Breast epithelium (tissue), 3 donors: Measurements from ENCODE around the gene CFDP1.

Source experiments
- POLR2AphosphoS5 ChIP-seq, 3 donors: sonication (generic); formaldehyde crosslinking; IDR thresholded peaks; one replicate each; pipeline ENCODE4 v1.6.1; 2017; ENCODE audit warnings: antibody characterized with exemption in 3 of 3
- TF ChIP-seq, protein P1 (sequence below), 3 donors: fragments of 450-650 bp; IDR thresholded peaks; one replicate each; pipeline ENCODE4 v1.5.1; 2016 to 2017; ENCODE audit warnings: antibody characterized with exemption in 3 of 3, mild to moderate bottlenecking in 3 of 3, moderate library complexity in 3 of 3

DNA sequence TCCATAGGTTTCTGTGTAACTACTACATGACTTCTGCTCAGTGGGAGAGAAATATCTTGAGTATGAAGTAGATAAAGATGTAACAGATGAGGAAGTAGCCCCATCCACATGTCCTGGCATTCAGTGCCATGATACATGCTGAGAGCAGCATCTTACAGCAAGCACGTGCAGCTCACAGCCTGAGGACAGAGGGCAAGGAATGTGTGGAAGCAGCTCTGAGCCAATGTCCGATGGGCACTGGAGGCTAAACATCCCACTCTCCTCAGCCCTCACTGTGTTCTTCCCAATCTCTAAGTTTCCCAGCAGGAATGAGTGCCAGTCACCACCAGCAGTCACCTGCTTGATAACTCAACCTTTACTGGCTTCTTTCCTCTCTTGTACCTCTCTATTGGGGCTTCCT is 40.4 kb downstream of the CFDP1 start:
- TF ChIP-seq, protein P1, sequence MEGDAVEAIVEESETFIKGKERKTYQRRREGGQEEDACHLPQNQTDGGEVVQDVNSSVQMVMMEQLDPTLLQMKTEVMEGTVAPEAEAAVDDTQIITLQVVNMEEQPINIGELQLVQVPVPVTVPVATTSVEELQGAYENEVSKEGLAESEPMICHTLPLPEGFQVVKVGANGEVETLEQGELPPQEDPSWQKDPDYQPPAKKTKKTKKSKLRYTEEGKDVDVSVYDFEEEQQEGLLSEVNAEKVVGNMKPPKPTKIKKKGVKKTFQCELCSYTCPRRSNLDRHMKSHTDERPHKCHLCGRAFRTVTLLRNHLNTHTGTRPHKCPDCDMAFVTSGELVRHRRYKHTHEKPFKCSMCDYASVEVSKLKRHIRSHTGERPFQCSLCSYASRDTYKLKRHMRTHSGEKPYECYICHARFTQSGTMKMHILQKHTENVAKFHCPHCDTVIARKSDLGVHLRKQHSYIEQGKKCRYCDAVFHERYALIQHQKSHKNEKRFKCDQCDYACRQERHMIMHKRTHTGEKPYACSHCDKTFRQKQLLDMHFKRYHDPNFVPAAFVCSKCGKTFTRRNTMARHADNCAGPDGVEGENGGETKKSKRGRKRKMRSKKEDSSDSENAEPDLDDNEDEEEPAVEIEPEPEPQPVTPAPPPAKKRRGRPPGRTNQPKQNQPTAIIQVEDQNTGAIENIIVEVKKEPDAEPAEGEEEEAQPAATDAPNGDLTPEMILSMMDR (IDR thresholded peaks at IDR 0.05): no peak
- TF ChIP-seq POLR2AphosphoS5 (IDR thresholded peaks at IDR 0.05): no peak
